ENCODE data around the gene TINCR.

DNA sequence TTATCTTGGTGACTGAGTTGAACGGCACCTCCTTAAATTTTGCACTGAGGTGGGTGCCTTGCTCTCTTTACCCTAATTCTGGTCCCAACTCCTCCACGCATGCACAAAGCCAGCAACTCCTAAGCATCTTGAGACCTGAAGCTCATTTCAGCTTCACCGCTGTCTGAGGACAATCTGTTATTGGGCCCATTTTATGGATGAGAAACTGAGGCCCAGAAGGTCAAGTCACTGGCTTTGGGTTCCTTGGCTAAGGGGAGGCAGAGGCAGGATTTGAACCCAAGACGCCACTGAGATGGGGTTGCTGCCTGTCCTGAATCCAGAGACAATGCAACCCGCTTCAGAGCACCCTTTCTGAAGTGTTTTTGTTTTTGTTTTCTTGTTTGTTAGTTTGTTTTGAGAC, 22.7 kb downstream of the TINCR start:
- TF ChIP-seq CTCF (conservative IDR thresholded peaks at IDR 0.05) = no peak
- TF ChIP-seq ZFX (IDR thresholded peaks at IDR 0.05) = no peak
